ENCODE measurements around the gene ATP8A2. TPM values are rescaled to one million over a fixed set of nuclear protein-coding genes. Genes with fewer than 3 reads are reported as not detected.

Gene ATP8A2
- total RNA-seq, 4 donors from 2014 or later = 0.29 to 0.65 (median 0.46) TPM

DNA sequence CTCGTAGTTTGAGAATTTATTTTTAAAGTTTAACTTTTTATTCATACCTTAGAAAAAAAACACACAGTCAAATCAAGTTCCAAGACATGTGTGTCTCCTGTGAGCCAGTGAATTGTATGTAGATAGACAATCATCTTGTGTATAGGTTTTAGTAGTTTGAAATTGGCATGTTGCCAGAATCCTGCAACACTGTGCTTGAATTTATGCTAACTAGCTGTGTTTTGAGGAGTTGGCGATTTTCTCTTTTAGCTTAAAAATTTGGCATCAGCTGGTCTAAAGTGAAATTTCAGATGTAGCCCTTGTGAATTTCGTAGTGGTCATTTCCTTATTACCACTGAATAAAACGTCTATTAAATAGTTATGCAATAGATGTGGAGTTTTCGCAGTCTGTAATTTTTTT, 213.2 kb downstream of the ATP8A2 start:
- TF ChIP-seq POLR2AphosphoS5 (IDR thresholded peaks at IDR 0.05) (no peak), POLR2A (IDR thresholded peaks at IDR 0.05; ENCODE audit: low read depth) (no peak), EP300 (IDR thresholded peaks at IDR 0.05) (no peak)
- TF ChIP-seq, protein P1, sequence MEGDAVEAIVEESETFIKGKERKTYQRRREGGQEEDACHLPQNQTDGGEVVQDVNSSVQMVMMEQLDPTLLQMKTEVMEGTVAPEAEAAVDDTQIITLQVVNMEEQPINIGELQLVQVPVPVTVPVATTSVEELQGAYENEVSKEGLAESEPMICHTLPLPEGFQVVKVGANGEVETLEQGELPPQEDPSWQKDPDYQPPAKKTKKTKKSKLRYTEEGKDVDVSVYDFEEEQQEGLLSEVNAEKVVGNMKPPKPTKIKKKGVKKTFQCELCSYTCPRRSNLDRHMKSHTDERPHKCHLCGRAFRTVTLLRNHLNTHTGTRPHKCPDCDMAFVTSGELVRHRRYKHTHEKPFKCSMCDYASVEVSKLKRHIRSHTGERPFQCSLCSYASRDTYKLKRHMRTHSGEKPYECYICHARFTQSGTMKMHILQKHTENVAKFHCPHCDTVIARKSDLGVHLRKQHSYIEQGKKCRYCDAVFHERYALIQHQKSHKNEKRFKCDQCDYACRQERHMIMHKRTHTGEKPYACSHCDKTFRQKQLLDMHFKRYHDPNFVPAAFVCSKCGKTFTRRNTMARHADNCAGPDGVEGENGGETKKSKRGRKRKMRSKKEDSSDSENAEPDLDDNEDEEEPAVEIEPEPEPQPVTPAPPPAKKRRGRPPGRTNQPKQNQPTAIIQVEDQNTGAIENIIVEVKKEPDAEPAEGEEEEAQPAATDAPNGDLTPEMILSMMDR (IDR thresholded peaks at IDR 0.05) = no peak
- Histone ChIP-seq H3K27ac (replicated peaks in 1 of 4) (no peak overlapping the region), H3K9me3 (no peaks in the 10 kb centered on the region)

GRCh38 chr13:25587326-25587980, 215.7 kb downstream of the ATP8A2 start:
- WGBS = 73% methylated on average over 1 of the region's 1 CpG
- no peak for DNase-seq (ENCODE audit: extremely low spot score)
- H3K36me3 ChIP-seq = no peaks in the 10 kb centered on the region
- H3K4me1 ChIP-seq = no peaks in the 10 kb centered on the region
- intact Hi-C loops (cut with DNase I) = no loop called here
- H3K9me3 ChIP-seq = no peaks in the 10 kb centered on the region
- no peak overlapping the region for H3K27ac ChIP-seq (replicated peaks in 1 of 4)
- H3K4me3 ChIP-seq = no peak overlapping the region
- TF ChIP-seq POLR2AphosphoS5 (IDR thresholded peaks at IDR 0.05) = no peak
- no peak for TF ChIP-seq EP300 (IDR thresholded peaks at IDR 0.05)
- TF ChIP-seq POLR2A (IDR thresholded peaks at IDR 0.05; ENCODE audit: low read depth) = no peak
- TF ChIP-seq, protein P1 (IDR thresholded peaks at IDR 0.05) = no peak
- peaks cover 0 to 3% (median 0%) of the 10 kb centered on the region in 4 donors for H3K27me3 ChIP-seq

More for the DNA sequence above, 213.2 kb downstream of the ATP8A2 start:
- Histone ChIP-seq H3K27me3 (no peaks in the 10 kb centered on the region), H3K4me1 (no peaks in the 10 kb centered on the region), H3K4me3 (no peak overlapping the region), H3K36me3 (no peaks in the 10 kb centered on the region)
- 78% methylated on average over 5 of the region's 5 CpGs for WGBS
- DNase-seq (ENCODE audit: extremely low spot score) = no peak
- intact Hi-C loops (cut with DNase I) = no loop called here

GRCh38 chr13:25588336-25589060, 216.7 kb downstream of the ATP8A2 start:
- Histone ChIP-seq H3K4me1 (no peaks in the 10 kb centered on the region), H3K9me3 (no peaks in the 10 kb centered on the region), H3K36me3 (no peaks in the 10 kb centered on the region), H3K27me3 (peaks cover 0 to 3% (median 0%) of the 10 kb centered on the region in 4 donors), H3K4me3 (no peak overlapping the region), H3K27ac (replicated peaks in 1 of 4) (no peak overlapping the region)
- peak; percentile 77 for DNase-seq (ENCODE audit: extremely low spot score)
- intact Hi-C loops (cut with DNase I) = no loop called here
- TF ChIP-seq POLR2AphosphoS5 (IDR thresholded peaks at IDR 0.05) (no peak), POLR2A (IDR thresholded peaks at IDR 0.05; ENCODE audit: low read depth) (no peak)
- TF ChIP-seq, protein P1 (IDR thresholded peaks at IDR 0.05) = no peak
- whole genome bisulfite sequencing = 85% methylated on average over 12 of the region's 12 CpGs

DNA sequence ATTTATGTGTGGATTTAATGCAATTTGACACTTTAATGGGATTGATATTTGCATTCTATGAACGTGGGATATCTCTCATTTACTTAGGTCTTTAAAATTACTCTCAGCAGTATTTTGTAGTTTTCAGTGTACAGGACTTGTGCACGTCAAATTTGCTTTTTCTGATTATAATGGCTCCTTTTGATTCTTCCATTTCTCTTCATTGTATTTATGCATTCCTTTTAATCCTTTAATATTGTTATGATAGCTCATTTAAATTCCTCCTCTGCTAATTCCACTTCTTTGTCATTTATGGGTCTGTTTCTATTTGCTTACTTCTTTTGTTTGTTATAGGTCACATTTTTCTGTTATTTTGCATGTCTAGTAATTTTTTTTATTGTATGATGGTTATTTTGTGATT, 226.6 kb downstream of the ATP8A2 start:
- TF ChIP-seq POLR2A (IDR thresholded peaks at IDR 0.05; ENCODE audit: low read depth) (no peak), POLR2AphosphoS5 (IDR thresholded peaks at IDR 0.05) (no peak), EP300 (IDR thresholded peaks at IDR 0.05) (no peak)
- TF ChIP-seq, protein P1 (IDR thresholded peaks at IDR 0.05) = no peak
- Histone ChIP-seq H3K36me3 (no peaks in the 10 kb centered on the region), H3K27me3 (peaks cover 0 to 10% (median 0%) of the 10 kb centered on the region in 4 donors), H3K4me1 (no peaks in the 10 kb centered on the region), H3K27ac (replicated peaks in 1 of 4) (no peak overlapping the region), H3K9me3 (no peaks in the 10 kb centered on the region), H3K4me3 (no peak overlapping the region)
- DNase-seq (ENCODE audit: extremely low spot score) = no peak
- intact Hi-C loops (cut with DNase I) = no loop called here
- 87% methylated on average over 2 of the region's 2 CpGs for WGBS
